Caki2 (cell line): ENCODE data around the gene RPF1. TPM values are rescaled to one million over a fixed set of nuclear protein-coding genes. Genes with fewer than 3 reads are reported as not detected.
A peak's percentile ranks its signal among the peaks of the same experiment; 100 is the strongest.
"Not testable (repeated sequence)": the region's sequence is repeated elsewhere in the genome, so short reads cannot be mapped to it uniquely, and the experiment has no call there.

Experiments used
- DNase-seq: peaks from one replicate; pipeline ENCODE4 v3.0.0-alpha.2; 2015; ENCODE audit warnings: low read depth
- in situ Hi-C: cut with HindIII; loops from 2 replicates; pipeline ENCODE4 v1.10.0; 2016; ENCODE audit warnings: low sequenced_read_pairs, low pct_unique_long_range_greater_than_20kb, mixed read lengths
- total RNA-seq: library from RNA; depleted of rRNA; stranded (reverse); fragments of >200 nt; shearing (Covaris generic); gene quantifications from 2 replicates; pipeline ENCODE4 v1.2.3, GENCODE V29; 2014; ENCODE audit warnings: low replicate concordance

Gene RPF1
- total RNA-seq, 1 experiment from 2014 or later, result 40.3 TPM

DNA sequence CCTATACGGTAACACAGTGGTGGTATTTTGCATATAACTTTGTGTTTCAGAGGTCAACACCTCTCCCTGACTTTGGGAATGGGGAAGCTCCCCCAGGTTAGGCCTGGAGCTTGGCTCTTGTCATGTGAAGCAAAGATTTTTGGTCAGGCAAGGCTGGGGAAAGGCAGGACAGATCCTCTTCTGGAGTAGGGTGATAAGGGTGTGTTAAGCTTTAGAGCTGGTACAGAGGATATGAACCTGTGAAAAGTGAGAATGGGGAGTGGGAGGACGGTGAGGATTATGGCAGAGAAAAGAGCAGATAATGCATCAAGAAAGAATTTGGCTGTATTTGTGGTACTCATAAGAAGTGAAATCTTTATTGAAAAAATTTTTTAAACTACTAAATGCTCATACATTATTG, 2.3 kb downstream of the RPF1 start:
- in situ Hi-C loops, result no loop called here
- DNase-seq, result no peak

DNA sequence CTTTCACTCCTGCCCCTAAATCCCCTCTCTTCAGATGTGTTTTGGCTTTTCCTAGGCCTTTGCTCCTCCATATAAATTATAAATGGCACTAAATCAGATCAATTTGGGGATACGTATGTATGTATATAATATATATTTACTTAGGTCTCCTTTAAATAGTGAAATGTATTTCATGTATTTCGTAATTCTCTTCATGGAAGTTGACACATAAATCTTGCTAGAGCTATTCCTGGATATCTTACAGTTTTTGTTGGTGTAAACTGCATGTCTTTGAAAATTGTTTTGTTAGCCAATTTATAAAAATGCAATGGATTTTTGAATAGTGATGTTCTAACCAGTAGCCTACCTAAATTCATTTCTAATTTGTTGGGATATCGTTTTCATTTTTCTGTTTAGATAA, 9.0 kb downstream of the RPF1 start:
- no peak for DNase-seq
- in situ Hi-C loops, result no loop called here

DNA sequence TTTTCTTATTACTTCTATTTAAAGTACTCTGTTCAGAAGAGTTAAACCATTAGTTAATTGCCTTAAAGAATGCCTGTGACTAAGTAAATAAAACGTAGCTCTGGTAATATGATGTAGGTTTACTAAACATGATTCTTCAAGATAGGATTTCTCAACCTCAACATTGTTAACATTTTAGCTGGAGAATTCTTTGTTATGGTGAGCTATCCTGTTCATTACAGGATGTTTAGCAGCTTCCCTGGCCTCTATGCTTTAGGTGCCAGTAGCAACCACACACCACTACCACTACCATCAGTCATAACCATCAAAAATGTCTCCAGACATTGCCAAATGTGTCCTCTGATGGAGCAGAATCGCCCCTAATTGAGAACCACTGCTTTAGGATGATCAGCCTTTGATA, 10.7 kb downstream of the RPF1 start:
- no peak for DNase-seq
- in situ Hi-C loops, result no loop called here

DNA sequence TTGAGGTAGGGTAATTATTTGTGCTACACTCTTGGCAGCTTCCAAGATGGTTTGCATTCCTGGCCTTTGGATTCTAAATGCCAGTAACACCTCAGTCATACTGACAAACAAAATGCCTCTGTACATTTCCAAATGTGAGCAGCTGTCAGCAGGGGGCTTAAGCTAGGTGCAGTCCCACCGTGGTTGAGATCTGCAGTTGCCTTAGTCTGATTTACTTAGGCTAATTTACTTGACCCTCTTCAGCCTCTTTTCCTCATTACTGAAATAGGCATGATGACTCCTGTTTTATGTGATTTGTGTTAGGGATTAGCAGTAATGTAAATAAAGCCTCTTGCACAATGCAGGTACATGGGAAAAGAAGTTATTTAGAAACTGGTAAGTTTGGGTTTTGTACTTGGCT, 13.7 kb downstream of the RPF1 start:
- in situ Hi-C loops, result no loop called here
- DNase-seq, result no peak

DNA sequence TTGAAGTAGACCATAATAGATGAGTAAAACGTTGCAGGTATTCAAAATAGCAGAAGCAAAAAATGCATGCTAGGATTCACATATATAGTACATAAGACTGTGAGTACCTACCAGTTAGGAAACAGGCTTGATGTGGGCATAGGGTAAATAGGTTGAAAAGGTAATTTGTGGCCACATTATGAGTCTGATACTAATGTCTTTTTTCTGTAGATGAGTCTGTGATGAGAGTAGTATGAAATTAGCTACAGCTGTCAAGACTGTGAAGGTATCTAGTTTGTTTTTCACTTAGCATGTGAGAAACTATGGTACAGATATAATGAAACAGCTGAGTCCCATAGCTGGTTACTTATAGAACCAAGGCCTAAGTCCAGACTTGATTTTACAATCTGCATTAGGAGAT, 14.7 kb downstream of the RPF1 start:
- DNase-seq, result no peak
- in situ Hi-C loops, result no loop called here

DNA sequence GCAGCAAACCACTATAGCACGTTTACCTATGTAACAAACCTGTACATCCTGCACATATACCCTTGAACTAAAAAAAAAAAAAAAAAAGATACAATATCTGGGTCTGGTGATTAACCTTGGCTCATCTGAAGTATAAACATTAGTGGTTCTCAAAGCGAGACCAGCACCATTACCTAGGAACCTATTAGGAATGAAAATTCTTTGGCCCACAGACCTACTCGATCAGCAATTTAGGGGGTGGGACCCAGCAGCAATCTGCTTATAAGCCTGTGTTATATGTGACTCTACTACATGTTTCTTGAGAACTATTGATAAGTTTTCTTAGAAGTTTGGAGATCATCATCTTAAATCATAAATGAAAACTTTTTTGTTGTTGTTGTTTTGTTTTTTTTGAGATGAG, 17.4 kb downstream of the RPF1 start:
- in situ Hi-C loops, result no loop called here
- DNase-seq, result no peak

DNA sequence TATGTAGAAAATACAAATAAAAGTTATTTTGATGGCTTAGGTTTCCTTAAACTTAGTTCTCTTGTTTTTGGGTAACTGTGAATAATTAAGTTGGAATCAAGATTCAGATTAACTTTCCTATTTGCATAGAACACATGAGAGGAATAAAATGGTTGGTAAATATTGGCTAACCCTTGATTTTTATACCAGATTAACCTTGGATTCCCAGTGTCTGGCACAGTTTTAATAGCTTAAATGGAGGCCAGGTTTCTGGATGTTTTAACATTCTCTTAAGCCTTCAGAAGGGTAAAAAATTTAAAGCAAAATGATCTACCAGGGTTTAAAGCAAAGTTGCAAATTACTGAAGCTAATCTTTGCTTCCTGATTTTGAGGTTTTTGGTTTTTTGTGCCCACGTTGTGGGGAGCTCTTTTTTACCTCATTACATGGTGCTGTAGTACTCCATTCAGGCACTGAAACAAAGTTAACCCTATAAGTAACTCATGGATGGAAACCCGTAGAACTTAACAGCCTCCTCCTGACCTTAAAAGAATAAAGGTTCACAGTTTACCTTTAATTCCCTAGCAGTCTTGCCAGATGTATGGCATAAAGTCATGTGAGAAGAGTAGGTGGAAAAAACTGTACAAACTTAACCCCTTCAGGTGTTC, 18.7 kb downstream of the RPF1 start:
- DNase-seq, result no peak
- in situ Hi-C loops, result no loop called here

DNA sequence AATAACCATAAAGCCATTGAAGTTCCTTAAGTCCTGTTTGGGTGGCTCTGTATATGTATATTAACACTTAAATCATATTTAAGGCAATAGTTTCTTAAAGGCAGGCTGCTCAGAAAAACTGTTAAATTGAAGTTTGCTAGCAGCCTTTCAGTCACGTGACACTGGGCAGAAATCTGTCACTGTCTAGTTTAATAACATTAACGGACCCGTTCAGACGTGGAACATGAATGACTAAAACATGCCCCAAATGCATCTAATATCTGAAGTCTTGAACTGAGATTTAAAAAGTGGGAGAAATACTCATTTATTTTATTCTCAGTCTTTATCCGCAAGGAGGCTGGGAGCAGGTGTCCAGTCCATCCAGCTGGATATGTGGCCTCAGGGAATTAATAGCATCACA, 23.9 kb downstream of the RPF1 start:
- in situ Hi-C loops, result no loop called here
- no peak for DNase-seq

DNA sequence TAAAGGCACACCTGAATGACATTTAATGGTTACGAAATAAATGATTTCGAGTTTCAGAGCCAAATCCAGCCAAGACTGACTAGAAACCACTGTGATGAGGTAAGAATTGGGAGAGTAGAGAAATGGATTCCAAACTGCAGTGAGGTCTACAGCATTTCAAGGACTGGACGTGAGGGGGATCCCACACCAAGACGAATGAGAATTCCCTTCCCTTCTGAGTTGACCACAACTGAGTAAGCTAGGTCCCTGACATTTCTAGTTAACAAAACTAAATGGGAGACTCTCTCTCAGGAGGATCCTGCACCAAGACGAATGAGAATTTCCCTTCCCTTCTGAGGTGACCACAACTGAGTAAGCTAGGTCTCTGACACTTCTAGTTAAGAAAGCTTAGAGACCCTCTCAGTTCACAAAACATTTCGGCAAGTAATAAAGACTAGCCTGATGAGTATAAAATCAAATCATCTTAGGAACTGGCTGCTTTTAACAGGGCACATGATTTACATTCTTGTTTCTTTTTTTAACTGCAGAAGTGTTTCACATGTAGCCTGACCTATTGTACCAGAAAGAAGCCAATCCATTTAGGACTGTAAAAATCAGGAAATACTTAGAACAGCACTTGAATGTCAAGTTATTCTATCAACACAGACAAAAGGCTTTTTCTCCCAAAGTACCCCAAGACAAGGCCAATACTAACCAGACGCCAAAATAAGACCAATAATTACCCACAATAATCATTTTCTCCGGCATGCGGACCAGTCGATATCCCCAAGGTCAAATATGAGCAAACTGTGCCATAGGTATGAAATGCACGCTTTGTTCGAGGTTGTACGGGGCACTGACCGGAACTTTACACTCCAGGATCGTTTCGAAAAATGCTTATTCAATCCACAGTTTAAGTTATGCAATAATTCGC, 25.8 kb downstream of the RPF1 start:
- in situ Hi-C loops, result no loop called here
- DNase-seq, result no peak

DNA sequence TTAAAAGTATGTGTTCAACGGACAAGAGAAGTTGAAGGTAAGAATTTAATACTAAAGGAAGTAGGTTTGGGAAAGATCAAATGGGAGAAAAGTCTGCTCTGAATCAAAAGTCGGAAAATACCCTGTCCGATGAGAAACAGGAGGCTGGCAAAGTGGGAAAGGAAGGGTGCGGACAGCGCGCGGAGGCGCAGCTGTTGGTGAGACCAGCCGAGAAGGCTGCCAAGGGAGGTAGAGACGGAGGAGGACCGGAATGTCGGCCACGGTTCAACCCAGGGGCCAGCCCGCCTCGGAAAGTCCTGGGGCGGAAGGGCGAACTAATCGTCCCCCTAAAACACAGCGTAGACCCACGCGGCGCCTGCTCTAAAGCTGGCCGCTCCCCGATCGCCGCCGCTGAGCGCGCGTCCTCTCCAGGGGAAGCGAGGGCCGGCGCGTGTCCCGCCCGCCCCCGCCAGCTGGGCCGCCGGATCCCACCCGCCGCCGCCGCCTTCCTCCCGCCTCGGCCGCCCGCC, 26.5 kb downstream of the RPF1 start:
- DNase-seq, result peak; percentile 57
- in situ Hi-C loops, result no loop called here

DNA sequence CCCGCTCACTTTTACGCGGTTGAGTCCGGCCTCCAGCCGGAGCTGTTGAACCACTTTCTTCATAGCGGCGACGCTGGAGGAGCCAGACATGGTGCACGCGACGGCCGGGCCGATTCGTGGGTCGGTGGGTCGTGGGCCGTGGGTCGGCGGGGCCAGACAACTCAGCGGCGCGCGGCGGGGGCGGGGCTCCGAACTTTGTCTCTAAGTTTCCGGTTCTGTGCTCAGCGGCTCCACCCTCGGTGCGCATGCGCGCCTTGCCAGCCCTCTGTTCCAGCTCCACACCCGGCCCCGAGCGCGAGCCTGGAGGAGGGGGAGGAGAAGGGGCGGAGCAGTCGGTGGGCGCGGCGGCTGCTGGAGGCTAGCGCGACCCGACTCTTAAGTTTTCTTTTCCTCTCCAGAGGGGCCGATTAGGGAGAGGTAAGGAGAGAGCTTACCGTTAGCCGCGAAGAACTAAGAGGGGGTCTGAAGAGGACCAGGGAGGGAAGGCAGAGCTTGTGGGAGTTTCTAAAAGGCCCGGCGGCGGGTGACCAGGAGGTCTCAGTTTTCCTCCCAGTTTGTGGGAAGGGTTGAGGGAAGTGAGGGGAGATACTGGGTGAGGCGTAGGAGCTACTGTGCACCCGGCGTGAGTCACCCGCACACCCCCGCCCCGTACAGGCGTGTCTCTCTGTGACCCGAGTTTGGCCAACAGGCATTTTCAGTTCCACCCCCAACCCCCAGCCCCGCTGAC, 27.1 kb downstream of the RPF1 start, which contains the start of the genes GNG5 and SPATA1:
GNG5 (minus strand) TSS at position 580 of the 727 bp plus-strand sequence; CDS start at position 90, 490 bp downstream.
SPATA1 (plus strand) TSS at position 385 of the 727 bp plus-strand sequence. CDS start 9,974 bp downstream, outside the sequence.
- peak; percentile 96 for DNase-seq
- in situ Hi-C loops, result no loop called here

DNA sequence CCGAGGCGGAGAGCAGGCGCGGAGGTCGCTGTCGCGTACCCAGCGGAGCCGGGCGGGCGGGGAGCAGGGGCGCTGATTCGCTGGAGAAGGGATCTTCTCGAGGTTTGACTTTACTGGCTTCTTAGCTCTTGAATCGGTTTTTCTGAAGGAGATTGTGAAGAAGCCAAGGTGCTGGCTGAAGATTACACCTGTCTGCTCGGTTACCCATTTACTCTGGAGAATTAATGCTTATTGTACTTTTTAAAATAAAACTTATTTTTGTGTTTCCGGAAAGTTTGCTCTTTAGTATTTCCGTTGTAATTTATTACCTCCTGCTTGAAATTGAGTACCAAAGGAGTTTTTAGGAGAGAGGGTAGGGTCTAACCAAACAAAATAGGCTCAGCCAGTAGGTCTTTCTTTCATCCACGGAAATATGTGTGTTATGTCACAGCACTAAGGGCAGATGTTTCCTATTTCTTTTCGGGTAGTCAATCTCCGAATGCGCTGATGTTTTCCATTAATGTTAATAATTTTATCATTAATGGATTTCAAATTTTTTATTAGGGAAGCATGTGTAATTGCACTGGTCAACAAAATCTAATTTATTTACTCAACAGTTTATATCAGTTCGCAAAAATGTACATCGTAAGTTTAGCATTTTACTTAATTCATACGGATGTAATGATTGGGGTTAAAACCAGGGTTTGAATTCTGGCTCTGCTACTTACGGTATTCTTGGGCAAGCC, 27.8 kb downstream of the RPF1 start:
- no peak for DNase-seq
- in situ Hi-C loops, result no loop called here

DNA sequence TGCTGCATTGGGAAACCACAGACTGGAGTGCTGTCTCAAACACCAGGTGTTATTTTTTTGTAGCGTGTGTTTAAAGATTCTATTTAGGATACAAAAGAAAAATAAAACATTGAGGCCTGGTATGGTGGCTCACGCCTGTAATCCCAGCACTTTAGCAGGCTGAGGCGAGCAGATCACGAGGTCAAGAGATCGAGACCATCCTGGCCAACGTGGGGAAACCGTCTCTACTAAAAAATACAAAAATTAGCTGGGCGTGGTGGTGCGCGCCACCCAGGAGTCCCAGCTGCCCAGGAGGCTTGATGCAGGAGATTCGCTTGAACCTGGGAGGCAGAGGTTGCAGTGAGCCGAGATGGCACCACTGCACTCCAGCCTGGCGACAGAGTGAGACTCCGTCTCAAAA, 28.8 kb downstream of the RPF1 start:
- in situ Hi-C loops, result not testable (repeated sequence)

DNA sequence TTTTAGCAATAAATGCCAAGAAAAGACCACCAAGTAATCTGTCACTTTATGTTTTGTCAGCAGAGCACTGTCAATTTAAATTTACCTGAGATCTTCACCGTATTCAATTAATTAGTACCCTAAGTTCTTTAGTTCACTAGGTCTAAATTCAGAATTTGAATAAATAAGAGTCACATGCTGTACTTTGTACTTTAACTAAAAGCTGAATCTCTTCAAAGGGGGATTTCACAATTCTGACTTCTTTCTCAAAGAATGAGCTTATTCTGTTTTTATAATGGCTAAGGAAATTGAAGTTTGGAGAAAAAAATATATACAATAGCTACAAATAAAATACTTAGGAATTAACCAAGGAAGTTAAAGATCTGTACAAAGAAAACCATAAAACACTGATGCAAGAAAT, 29.4 kb downstream of the RPF1 start:
- DNase-seq, result no peak
- in situ Hi-C loops, result no loop called here

More for the DNA sequence above, 28.8 kb downstream of the RPF1 start:
- DNase-seq, result not testable (repeated sequence)

DNA sequence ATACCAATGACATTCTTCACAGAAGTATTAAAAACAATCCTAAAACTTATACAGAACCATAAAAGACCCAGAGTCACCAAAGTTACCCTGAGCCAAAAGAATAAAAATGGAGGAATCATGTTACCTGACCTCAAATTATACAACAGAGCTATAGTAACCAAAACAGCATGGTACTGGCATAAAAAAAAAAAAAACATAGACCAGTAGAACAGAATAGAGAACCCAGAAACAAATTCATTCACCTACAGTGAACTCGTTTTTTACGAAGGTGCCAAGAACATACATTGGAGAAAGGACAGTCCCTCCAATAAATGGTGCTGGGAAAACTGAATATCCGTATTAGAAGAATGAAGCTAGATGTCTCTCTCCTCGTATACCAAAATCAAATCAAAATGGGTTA, 30.0 kb downstream of the RPF1 start:
- in situ Hi-C loops, result no loop called here
- DNase-seq, result no peak

DNA sequence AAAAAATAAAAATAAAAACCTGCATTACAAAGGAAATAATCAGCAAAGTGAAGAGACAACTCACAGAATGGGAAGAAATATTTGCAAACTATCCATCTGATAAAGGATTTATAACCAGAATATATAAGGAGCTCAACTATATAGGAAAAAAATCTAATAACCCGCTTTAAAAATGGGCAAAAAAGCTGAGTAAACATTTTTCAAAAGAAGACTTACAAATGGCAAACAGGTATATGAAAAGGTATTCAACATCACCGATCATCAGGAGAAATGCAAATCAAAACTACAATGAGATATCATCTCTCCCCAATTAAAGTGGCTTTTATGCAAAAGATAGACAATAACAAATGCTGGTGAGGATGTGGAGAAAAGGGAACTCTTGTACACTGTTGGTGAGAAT, 31.1 kb downstream of the RPF1 start:
- no peak for DNase-seq
- in situ Hi-C loops, result no loop called here

DNA sequence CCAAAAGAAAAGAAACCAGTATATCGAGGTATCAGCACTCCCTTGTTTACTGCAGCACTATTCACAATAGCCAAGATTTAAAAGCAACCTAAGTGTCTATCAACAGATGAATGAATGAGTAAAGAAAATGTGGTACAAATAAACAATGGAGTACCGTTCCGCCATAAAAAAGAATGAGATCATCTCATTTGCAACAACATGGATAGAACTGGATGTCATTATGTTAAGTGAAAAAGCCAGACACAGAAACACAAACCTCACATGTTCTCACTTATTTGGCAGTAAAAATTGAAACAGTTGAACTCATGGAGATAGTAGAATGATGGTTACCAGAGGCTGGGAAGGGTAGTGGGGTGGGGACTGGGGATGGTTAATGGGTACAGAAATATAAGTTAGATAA, 31.6 kb downstream of the RPF1 start:
- in situ Hi-C loops, result no loop called here
- DNase-seq, result no peak

DNA sequence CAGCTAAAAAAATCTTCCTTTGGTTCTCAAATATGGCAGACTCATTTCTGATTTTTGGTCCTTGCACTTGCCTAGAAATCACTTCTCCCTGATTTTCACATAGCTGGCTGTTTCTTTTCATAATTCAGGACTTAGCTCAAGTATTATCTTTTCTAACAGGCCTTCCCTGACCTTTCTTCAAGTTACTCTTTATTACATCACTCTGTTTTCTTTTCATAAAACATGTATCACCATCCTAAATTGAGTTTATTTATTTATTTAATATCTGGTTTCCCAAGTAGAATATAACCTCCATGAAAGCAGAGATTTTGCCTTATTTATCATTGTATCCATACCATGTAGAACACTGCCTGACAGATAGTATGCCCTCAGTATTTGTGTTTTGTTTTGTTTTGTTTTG, 45.5 kb downstream of the RPF1 start:
- in situ Hi-C loops, result no loop called here
- DNase-seq, result no peak
